Activated CD4-positive, alpha-beta T cell treated with anti-CD3 and anti-CD28 coated beads, Interleukin-2, Interleukin-6, amounts not matched to agents 100 ng/mL and 50 ng/mL, durations not matched to agents 16 hours and 8 hours (primary cell): ENCODE measurements around the gene C1RL.
A peak's percentile ranks its signal among the peaks of the same experiment; 100 is the strongest.

Experiments used
- DNase-seq: peaks from one replicate; pipeline ENCODE4 v3.0.0-alpha.2; 2020

The C1RL gene

GRCh38 chr12:7136676-7137075 lies 27.7 kb upstream of the C1RL start:
- DNase-seq = no peak

GRCh38 chr12:7136071-7136470 lies 27.1 kb upstream of the C1RL start:
- DNase-seq = no peak

- no peak for DNase-seq
Measured at GRCh38 chr12:7134396-7135166, 25.6 kb upstream of the C1RL start.

- peak; percentile 71 for DNase-seq
Measured at GRCh38 chr12:7131502-7131866, 22.5 kb upstream of the C1RL start.

- DNase-seq = peak; percentile 74
Measured at GRCh38 chr12:7130701-7131501, 21.9 kb upstream of the C1RL start.

- peak; percentile 82 for DNase-seq
Measured at GRCh38 chr12:7129872-7130691, 21.1 kb upstream of the C1RL start, which contains the start of gene CLSTN3. TSS of gene CLSTN3 (plus strand) at chr12:7130371. CDS start at chr12:7130649, 278 bp downstream.

- no peak for DNase-seq
Measured at GRCh38 chr12:7129287-7129871, 20.4 kb upstream of the C1RL start.

GRCh38 chr12:7128681-7129286 lies 19.8 kb upstream of the C1RL start, which contains the start of gene RBP5:
TSS of gene RBP5 (minus strand) at chr12:7128889. CDS start at chr12:7128775, 114 bp downstream.
- no peak for DNase-seq

GRCh38 chr12:7127916-7128626 lies 19.1 kb upstream of the C1RL start:
- DNase-seq = no peak

- no peak for DNase-seq
Measured at GRCh38 chr12:7125632-7126227, 16.7 kb upstream of the C1RL start.

GRCh38 chr12:7123806-7124522 lies 14.9 kb upstream of the C1RL start:
- no peak for DNase-seq

- DNase-seq = no peak
Measured at GRCh38 chr12:7122811-7123769, 14.1 kb upstream of the C1RL start.

- DNase-seq = no peak
Measured at GRCh38 chr12:7121324-7121723, 12.3 kb upstream of the C1RL start.

GRCh38 chr12:7120166-7120565 lies 11.2 kb upstream of the C1RL start:
- DNase-seq = no peak

GRCh38 chr12:7118881-7119280 lies 9.9 kb upstream of the C1RL start:
- DNase-seq = no peak

GRCh38 chr12:7117670-7118069 lies 8.7 kb upstream of the C1RL start:
- no peak for DNase-seq

- DNase-seq = no peak
Measured at GRCh38 chr12:7116916-7117315, 7.9 kb upstream of the C1RL start.

GRCh38 chr12:7116196-7116595 lies 7.2 kb upstream of the C1RL start:
- DNase-seq = no peak

GRCh38 chr12:7114851-7115250 lies 5.8 kb upstream of the C1RL start:
- DNase-seq = no peak
